Natural killer cell (primary cell): ENCODE results near the gene LRCH1. TPM values are rescaled to one million over a fixed set of nuclear protein-coding genes. Genes with fewer than 3 reads are reported as not detected.
A peak's percentile ranks its signal among the peaks of the same experiment; 100 is the strongest.

Experiments
- ATAC-seq, 3 donors: fragments of 150-1000 bp in 2 of 3; fragments of 200-7000 bp in 1 of 3; cut with Tn5 transposase; 1 replicate in 1 of 3; 2 replicates in 2 of 3; pipeline ENCODE4 v1.10.0; 2021; ENCODE audit warnings: mild to moderate bottlenecking in 2 of 3, moderate library complexity in 2 of 3
- DNase-seq, 2 donors: peaks; one replicate each; pipeline versions ENCODE4 v3.0.0 to v3.0.0-alpha.2; 2013 to 2021; ENCODE audit warnings: mixed read lengths in 1 of 2
- H3K27ac ChIP-seq: one replicate; pipeline ENCODE4 v1.5.1; 2013; ENCODE audit warnings: mild to moderate bottlenecking, low read length
- H3K27me3 ChIP-seq: one replicate; pipeline ENCODE4 v1.6.1; 2013; ENCODE audit warnings: low read length; ENCODE audit not compliant: control insufficient read depth, insufficient read depth
- H3K36me3 ChIP-seq: one replicate; pipeline ENCODE4 v1.6.1; 2013; ENCODE audit warnings: low read length; ENCODE audit not compliant: control insufficient read depth, insufficient read depth
- H3K4me1 ChIP-seq: one replicate; pipeline ENCODE4 v1.6.1; 2013; ENCODE audit warnings: low read length; ENCODE audit not compliant: control insufficient read depth, insufficient read depth
- H3K4me3 ChIP-seq: one replicate; pipeline ENCODE4 v1.5.1; 2013; ENCODE audit warnings: low read length
- H3K9me3 ChIP-seq: one replicate; pipeline ENCODE4 v1.6.1; 2013; ENCODE audit warnings: low read length; ENCODE audit not compliant: control insufficient read depth, insufficient read depth
- H3K27ac Mint-ChIP-seq, 2 donors: one replicate each; pipeline ENCODE4 v1.8.0; 2022; ENCODE audit warnings: mild to moderate bottlenecking in 2 of 2, mixed read lengths in 2 of 2, moderate library complexity in 1 of 2
- H3K27me3 Mint-ChIP-seq, 2 donors: one replicate each; pipeline ENCODE4 v1.8.0; 2022; ENCODE audit warnings: low read depth in 2 of 2, mixed read lengths in 2 of 2
- H3K36me3 Mint-ChIP-seq: one replicate; pipeline ENCODE4 v1.8.0; 2022; ENCODE audit warnings: mixed read lengths
- H3K4me1 Mint-ChIP-seq, 2 donors: one replicate each; pipeline ENCODE4 v1.8.0; 2022; ENCODE audit warnings: mixed read lengths in 2 of 2
- H3K4me3 Mint-ChIP-seq: one replicate; pipeline ENCODE4 v1.8.0; 2022; ENCODE audit warnings: mild to moderate bottlenecking, moderate library complexity, mixed read lengths
- H3K9me3 Mint-ChIP-seq, 2 donors: one replicate each; pipeline ENCODE4 v1.8.0; 2022; ENCODE audit warnings: mixed read lengths in 2 of 2
- WGBS: methylation state at CpG from one replicate; pipeline ENCODE4 v1.1.7; 2013; ENCODE audit warnings: missing lambda C conversion rate; ENCODE audit not compliant: insufficient coverage; 5-methylcytosine and 5-hydroxymethylcytosine counted together
- intact Hi-C: fragments of 100-400 bp; cut with micrococcal nuclease; formaldehyde crosslinking; loops from one replicate; pipeline ENCODE4 v1.14.2; 2022
- total RNA-seq, 4 donors: library from RNA; stranded (reverse); fragments of 120-200 nt in 1 of 4; gene quantifications; one replicate each; pipeline versions ENCODE4 v1.2.3 to v1.2.4, GENCODE V29; 2013 to 2022
- TF ChIP-seq, protein P1 (sequence below): fragments of 200-600 bp; IDR thresholded peaks from one replicate; pipeline ENCODE4 v1.8.0; 2022; ENCODE audit warnings: antibody characterized with exemption

Gene LRCH1
- total RNA-seq, 3 donors from 2014 or later (not counting 1 experiment from before 2014, with no cell fraction given), result 23.7 to 32.2 (median 29.6) TPM

DNA sequence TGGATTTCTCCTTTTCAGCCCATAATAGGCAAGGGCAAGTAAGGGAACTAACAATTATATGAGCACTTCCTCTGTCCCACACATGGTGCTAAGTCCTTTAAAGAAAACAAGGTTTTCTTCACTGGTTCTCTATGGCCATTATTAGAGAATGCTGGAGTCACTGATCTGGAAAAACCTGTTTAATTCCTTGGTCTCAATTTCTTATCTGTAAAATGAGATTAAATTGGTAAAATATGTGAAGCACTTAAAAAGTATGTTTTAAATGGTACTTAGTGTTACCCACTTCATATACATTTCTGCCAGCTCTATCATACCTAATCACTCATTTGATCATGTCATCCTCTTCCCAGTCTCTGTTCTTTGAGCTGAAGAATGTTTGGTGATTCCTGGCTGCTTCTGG is 39.4 kb downstream of the LRCH1 start:
- intact Hi-C loops, result no loop called here
- Histone ChIP-seq H3K27ac (no peak overlapping the region), H3K27me3 (no peaks in the 10 kb centered on the region), H3K36me3 (no peaks in the 10 kb centered on the region), H3K9me3 (no peaks in the 10 kb centered on the region), H3K4me3 (no peak overlapping the region), H3K4me1 (peaks cover 13% of the 10 kb centered on the region)
- Mint-ChIP-seq H3K36me3 (no peaks in the 10 kb centered on the region), H3K27me3 (no peaks in the 10 kb centered on the region), H3K27ac (peak overlapping the region in 1 of 2 donors; percentile 2), H3K4me1 (peaks cover 67 to 74% of the 10 kb centered on the region in 2 donors), H3K4me3 (no peak overlapping the region), H3K9me3 (no peaks in the 10 kb centered on the region)
- TF ChIP-seq, protein P1, sequence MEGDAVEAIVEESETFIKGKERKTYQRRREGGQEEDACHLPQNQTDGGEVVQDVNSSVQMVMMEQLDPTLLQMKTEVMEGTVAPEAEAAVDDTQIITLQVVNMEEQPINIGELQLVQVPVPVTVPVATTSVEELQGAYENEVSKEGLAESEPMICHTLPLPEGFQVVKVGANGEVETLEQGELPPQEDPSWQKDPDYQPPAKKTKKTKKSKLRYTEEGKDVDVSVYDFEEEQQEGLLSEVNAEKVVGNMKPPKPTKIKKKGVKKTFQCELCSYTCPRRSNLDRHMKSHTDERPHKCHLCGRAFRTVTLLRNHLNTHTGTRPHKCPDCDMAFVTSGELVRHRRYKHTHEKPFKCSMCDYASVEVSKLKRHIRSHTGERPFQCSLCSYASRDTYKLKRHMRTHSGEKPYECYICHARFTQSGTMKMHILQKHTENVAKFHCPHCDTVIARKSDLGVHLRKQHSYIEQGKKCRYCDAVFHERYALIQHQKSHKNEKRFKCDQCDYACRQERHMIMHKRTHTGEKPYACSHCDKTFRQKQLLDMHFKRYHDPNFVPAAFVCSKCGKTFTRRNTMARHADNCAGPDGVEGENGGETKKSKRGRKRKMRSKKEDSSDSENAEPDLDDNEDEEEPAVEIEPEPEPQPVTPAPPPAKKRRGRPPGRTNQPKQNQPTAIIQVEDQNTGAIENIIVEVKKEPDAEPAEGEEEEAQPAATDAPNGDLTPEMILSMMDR, result no peak
- ATAC-seq, result no peak
- DNase-seq, result no peak

- TF ChIP-seq, protein P1, result no peak
- no peak overlapping the region for H3K4me3 Mint-ChIP-seq
- H3K27ac Mint-ChIP-seq, result peak overlapping the region in 1 of 2 donors; percentile 2
- no peaks in the 10 kb centered on the region for H3K36me3 Mint-ChIP-seq
- no peaks in the 10 kb centered on the region for H3K27me3 ChIP-seq
- DNase-seq (peak in 1 of 2 donors; percentile 81), ATAC-seq (peak; percentile 24 to 70 (median 57))
- H3K27ac ChIP-seq, result no peak overlapping the region
- no peaks in the 10 kb centered on the region for H3K36me3 ChIP-seq
- no peaks in the 10 kb centered on the region for H3K9me3 ChIP-seq
- WGBS, result 47% methylated on average over 11 of the region's 11 CpGs
- H3K9me3 Mint-ChIP-seq, result no peaks in the 10 kb centered on the region
- H3K27me3 Mint-ChIP-seq, result no peaks in the 10 kb centered on the region
- H3K4me1 ChIP-seq, result peaks cover 22% of the 10 kb centered on the region
- peaks cover 70 to 81% of the 10 kb centered on the region in 2 donors for H3K4me1 Mint-ChIP-seq
- H3K4me3 ChIP-seq, result no peak overlapping the region
- intact Hi-C loops, result no loop called here
These were observed 40.4 kb downstream of the LRCH1 start for GRCh38 chr13:46593398-46593797.

- no peak overlapping the region for H3K27ac ChIP-seq
- H3K4me1 ChIP-seq, result peaks cover 22% of the 10 kb centered on the region
- WGBS, result 98% methylated on average over 3 of the region's 5 CpGs
- H3K27ac Mint-ChIP-seq, result peak overlapping the region in 1 of 2 donors; percentile 14
- H3K4me3 ChIP-seq, result no peak overlapping the region
- no peak for DNase-seq
- TF ChIP-seq, protein P1, result no peak
- H3K9me3 Mint-ChIP-seq, result no peaks in the 10 kb centered on the region
- H3K9me3 ChIP-seq, result no peaks in the 10 kb centered on the region
- H3K4me1 Mint-ChIP-seq, result peaks cover 76 to 91% of the 10 kb centered on the region in 2 donors
- intact Hi-C loops, result no loop called here
- H3K36me3 Mint-ChIP-seq, result no peaks in the 10 kb centered on the region
- H3K4me3 Mint-ChIP-seq, result no peak overlapping the region
- H3K36me3 ChIP-seq, result no peaks in the 10 kb centered on the region
- ATAC-seq, result no peak
- H3K27me3 ChIP-seq, result no peaks in the 10 kb centered on the region
- H3K27me3 Mint-ChIP-seq, result no peaks in the 10 kb centered on the region
These were observed 41.6 kb downstream of the LRCH1 start for GRCh38 chr13:46594374-46595078.
